Stimulated activated naive CD4-positive, alpha-beta T cell treated with Interleukin-2 at 50 U/mL for 16 hours (primary cell): ENCODE measurements around the gene PPP1R8.
A peak's percentile ranks its signal among the peaks of the same experiment; 100 is the strongest.

ENCODE experiments used
- DNase-seq: peaks from one replicate; lab custom pipeline; 2025; lab: John Stamatoyannopoulos, UW

The PPP1R8 gene

GRCh38 chr1:27872059-27872801, 41.6 kb downstream of the PPP1R8 start, which contains the start of gene THEMIS2:
THEMIS2 (plus strand) TSS chr1:27872544; CDS start chr1:27872572, 28 bp downstream.
- DNase-seq, result peak; percentile 87

- peak; percentile 18 for DNase-seq
These were observed 42.4 kb downstream of the PPP1R8 start for GRCh38 chr1:27872802-27873551.

DNA sequence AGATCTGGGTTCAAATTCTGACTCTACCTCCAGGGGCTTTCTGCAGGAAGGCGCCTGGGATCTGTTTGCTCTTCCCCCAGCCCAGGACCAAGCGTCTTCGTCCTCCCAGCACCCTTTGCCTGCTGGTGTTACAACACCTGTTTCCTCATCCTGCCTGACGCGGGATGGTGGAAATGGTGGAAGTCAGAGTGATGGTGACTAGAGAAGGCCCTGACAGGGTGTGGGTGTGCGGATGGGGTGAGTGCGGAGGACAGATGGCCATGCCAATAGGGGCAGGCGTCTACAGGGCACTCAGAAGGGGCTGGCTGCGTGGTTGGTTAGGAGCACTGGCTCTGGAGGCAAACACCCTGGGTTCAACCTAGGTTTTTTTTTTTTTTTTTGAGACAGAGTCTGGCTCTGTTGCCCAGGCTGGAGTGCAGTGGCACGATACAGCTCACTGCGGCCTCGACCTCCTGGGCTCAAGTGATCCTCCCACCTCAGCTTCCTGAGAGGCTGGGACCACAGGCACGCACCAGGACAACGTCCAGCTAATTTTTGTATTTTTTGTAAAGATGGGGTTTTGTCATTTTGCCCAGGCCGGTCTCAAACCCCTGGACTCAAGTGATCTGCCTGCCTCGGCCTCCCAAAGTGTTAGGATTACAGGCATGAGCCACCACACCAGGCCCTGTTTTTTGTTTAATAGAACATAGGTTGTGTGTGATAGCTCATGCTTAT, 43.2 kb downstream of the PPP1R8 start:
- no peak for DNase-seq

- no peak for DNase-seq
These were observed 45.9 kb downstream of the PPP1R8 start for GRCh38 chr1:27876341-27877114.

DNA sequence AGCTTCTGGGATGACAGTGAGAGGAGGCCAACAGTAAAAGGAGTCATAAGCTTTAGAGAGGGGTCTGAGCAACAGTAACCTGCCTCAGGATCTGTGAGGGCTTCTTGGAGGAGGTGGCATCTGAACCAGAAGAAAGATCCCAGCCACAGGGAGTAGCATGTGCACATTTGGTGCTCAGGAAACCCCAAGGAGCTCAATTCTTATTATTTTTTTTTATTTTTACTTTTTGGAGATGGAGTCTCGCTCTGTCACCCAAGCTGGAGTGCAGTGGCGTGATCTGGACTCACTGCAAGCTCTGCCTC, 46.5 kb downstream of the PPP1R8 start:
- DNase-seq, result no peak

DNA sequence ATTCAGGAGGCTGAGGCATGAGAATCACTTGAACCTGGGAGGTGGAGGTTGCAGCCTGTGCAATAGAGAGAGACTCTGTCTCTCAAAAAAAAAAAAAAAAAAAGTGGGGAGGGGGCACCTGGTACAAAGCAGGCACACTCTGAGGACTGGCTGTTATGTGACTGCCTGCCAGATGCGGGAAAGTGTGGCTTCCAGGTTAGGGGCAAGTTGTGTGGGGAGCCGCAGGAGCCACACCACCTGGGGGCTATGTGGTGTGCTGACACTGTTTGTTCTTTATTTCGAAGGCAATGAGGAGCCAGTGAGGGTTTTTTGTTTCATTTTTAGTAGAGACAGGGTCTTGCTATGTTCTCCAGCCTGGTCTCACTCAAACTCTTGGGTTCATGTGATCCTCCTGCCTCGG, 47.5 kb downstream of the PPP1R8 start:
- DNase-seq, result no peak

DNA sequence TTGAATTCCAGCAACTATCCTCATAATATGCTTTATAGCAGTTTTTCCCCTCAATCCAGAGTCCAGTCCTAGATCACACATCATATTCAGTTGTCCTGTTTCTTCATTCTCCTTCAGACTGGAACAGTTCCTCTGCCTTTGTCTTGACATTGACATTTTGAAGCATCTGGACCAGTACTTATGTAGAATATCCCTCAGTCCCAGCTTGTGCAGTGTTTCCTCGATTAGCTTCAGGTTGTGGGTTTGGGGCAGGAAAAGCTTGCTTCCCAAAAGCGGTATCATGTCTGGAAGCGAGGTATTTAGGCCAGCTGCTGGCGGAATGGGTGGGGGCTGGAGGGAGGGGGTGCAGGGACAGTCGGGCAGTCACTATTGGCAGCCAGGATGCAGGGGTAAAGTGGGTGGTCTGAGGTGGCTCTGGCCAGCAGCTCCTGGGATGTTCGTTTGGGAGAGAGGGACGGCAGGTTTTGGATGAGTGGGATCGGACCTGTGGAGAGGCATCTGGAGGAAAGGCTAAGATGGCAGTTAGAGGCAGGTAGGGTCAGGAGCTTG, 48.3 kb downstream of the PPP1R8 start:
- DNase-seq, result no peak

DNA sequence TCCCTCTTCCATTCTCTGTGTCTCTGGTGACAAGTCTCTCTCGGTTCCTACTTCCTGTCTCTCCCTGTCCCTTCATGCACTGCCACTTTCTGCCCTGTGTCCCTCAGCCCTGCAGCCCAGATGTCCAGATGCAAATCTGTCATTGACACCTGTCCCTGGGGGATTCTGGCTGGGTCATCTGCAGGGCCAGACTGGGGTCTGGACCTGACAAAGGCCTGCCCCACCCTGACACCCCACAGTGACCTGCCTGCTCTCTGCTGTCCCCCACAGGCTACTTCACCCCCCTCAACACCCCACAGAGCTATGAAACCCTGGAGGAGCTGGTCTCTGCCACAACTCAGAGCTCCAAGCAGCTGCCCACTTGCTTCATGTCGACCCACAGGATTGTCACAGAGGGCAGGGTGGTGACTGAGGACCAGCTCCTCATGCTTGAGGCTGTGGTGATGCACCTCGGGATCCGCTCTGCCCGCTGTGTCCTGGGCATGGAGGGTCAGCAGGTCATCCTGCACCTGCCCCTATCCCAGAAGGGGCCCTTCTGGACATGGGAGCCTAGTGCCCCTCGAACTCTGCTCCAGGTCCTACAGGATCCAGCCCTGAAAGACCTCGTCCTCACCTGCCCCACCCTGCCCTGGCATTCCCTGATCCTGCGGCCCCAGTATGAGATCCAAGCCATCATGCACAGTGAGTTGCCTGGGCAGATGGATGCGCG, 48.9 kb downstream of the PPP1R8 start:
- no peak for DNase-seq

DNA sequence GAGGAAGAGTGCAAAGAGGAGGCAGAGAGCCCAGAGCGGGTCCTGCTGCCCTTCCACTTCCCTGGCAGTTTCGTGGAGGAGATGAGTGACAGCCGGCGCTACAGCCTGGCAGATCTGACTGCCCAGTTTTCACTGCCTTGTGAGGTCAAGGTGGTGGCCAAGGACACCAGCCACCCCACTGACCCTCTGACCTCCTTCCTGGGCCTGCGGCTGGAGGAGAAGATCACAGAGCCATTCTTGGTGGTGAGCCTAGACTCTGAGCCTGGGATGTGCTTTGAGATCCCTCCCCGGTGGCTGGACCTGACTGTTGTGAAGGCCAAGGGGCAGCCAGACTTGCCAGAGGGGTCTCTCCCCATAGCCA, 51.9 kb downstream of the PPP1R8 start:
- no peak for DNase-seq

- no peak for DNase-seq
These were observed 53.0 kb downstream of the PPP1R8 start for GRCh38 chr1:27883536-27883935.

- DNase-seq, result no peak
These were observed 53.7 kb downstream of the PPP1R8 start for GRCh38 chr1:27884006-27884954.

DNA sequence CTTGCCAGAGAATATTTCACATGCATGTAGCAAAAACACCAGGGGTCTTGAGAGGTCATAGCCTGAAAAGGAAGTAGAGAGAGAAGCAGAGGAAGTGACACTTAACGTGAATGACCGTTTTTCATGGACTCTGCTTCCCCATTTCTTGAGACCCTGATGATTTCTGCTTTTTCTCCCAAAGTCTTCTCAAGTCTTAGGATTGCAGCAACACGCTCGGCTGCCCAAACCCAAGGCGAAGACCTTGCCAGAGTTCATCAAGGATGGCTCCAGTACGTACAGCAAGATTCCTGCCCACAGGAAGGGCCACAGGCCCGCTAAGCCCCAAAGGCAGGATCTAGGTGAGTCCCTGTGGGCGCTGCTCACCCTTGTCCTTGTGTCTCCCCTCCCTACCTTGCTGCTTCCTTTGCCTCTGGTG, 54.5 kb downstream of the PPP1R8 start:
- DNase-seq, result no peak

GRCh38 chr1:27885621-27886352, 55.2 kb downstream of the PPP1R8 start:
- DNase-seq, result no peak

- no peak for DNase-seq
These were observed 55.7 kb downstream of the PPP1R8 start for GRCh38 chr1:27886353-27886679.

DNA sequence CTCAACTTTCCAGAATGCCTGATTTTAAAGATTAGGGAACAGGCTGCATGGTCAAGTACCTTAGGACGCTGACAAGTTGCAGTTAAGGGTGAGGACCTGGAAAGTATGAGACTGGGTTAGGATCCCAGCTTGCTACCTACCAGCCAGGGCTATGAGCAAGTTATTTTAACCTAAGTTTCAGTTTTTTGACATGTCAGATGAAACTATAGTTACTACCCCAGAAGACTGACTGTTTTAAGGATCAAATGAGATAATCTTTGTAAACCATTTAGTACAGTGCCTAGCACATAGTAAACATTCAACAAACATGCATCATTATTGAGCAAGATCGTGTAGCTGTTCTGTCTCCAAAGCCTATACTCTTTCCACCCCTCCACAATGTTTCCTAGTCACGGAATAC, 56.2 kb downstream of the PPP1R8 start:
- no peak for DNase-seq

GRCh38 chr1:27887215-27888021, 56.8 kb downstream of the PPP1R8 start:
- DNase-seq, result no peak

GRCh38 chr1:27889506-27889905, 58.9 kb downstream of the PPP1R8 start:
- DNase-seq, result no peak

- DNase-seq, result peak; percentile 27
These were observed 60.8 kb downstream of the PPP1R8 start for GRCh38 chr1:27891196-27891889.
